Fibroblast of skin of left biceps (primary cell): ENCODE data around the gene FKBP3.
"Not testable (repeated sequence)": the region's sequence is repeated elsewhere in the genome, so short reads cannot be mapped to it uniquely, and the experiment has no call there.

Source experiments
- DNase-seq, 2 experiments: peaks; one replicate each; pipeline ENCODE4 v3.0.0-alpha.2; 2013; ENCODE audit warnings: low read depth in 2 of 2

The FKBP3 gene

DNA sequence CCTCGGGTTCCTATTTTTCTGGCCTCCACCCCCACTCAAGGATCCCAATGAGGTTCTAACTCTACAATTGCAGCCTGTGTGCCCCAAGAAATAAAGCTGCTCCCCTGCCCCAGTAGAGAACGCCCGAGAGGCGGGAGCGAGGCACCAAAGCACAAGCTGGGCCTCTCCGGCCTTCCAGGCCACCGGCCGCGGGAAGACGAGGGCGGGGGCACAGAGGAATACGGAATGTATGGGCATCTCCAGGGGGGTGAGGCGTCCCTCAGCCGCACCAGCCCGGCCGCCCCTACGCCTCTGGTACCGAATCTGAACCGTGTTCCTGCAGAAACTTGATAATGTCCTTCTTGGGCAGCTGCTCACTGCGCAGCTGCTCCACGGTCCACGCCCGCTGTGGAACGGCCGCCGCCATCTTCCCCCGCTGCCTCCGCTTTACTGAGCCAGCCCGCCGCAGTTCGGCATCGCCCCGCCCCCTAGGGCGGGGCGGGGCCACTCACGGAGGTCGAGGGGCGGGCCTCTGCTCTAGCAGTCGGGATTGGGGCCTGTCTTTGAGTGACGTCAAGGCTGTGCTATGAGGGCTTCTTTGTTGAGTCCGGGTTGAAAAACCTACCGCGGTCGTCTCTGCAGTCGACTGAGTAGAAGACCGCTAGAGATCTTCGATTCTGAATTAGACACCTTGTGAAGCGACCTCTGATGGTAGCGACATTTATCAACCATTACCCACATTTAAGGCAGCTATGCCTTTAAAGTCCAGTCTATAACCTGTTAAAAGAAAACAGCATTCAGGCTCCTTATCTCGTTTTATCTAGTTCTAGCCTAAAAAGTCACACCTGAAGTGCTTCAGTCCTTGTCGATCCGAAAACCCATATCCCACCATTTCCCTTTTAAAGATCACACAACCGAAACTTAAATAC lies at the start of gene FKBP3:
FKBP3 (minus strand) TSS at position 431 of the 908 bp plus-strand sequence; CDS start at position 406, 25 bp downstream.
- DNase-seq: peak; percentile 97 to 98

DNA sequence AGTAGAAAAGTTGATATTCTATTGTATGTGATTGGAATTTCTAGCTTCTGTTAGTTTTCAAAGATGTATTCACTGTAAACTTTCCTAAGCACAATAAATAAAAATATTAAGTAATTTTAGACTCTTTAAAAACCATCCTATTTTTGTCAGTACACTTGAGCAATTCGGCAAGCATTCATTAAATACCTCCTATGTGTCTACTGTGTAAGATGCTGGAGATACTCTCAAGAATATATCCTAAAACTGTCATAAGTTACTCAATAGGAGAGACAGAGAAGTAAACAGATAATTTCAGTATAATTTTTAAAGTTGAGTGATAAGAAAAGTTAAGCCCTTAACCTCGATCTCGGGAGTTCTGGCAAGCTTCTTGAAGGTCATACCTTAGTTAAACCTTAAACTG lies 47.5 kb upstream of the FKBP3 start:
- no peak for DNase-seq

DNA sequence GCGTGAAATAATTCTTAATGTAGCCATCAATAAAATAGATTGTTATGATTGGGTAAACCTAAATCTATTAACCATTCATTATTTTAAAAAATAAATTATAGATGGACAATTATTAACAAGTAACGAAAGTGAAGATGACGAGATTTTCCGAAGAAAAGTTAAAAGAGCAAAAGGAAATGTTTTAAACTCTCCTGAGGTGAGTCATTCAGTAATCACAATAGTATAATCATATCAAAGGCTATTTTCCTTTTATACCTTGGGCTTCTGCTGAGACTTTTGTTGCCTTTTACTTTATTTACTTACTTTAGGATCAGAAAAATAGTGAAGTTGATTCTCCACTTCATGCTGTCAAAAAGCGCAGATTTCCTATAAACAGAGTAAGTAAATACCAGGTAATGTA lies 47.0 kb upstream of the FKBP3 start:
- DNase-seq: no peak

- peak; percentile 88 to 92 for DNase-seq
Measured at GRCh38 chr14:45177076-45177475, 42.8 kb upstream of the FKBP3 start.

GRCh38 chr14:45169906-45170305 lies 35.6 kb upstream of the FKBP3 start:
- DNase-seq: no peak

GRCh38 chr14:45156067-45156466 lies 21.8 kb upstream of the FKBP3 start:
- no peak for DNase-seq

DNA sequence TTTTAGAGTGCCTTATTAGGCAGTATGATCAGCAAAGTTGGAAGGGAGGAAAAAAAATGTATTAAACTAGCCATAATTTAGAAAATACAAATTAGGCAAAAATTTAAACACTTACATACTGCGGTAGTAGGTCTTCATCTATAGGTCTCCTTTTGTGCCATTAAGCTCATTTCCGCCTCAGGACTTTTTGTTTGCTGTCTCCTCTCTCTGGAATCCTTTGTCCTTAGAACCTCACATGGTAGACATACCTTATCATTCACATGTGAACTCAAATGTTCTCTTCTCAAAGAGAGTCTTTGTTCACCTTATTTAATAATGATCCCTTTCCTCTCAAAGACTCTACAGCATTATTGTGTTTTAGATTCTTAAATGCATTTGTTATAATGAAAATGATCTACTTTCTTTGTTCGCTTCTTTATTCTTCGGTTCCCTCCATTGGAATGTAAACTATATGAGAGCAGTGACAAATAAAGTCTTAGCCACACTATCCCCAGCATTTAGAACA lies 16.2 kb upstream of the FKBP3 start:
- DNase-seq: no peak

DNA sequence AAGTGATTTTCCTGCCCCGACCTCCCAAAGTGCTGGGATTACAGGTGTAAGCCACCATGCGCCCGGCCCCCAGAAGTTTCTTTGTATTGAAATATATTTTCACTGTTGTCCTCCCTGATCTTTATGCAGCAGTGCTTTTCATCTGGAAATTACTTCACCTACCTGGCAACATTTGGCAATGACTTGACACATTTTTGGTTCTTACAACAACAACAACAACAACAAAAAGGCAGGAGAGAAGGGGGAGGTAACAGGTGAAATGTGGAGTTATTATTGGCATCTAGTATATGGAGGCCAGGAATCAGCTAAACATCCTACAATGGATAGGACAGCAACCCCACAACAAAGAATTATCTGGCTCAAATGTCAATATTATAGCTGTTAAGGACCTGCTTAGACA lies 15.3 kb upstream of the FKBP3 start:
- DNase-seq: no peak

DNA sequence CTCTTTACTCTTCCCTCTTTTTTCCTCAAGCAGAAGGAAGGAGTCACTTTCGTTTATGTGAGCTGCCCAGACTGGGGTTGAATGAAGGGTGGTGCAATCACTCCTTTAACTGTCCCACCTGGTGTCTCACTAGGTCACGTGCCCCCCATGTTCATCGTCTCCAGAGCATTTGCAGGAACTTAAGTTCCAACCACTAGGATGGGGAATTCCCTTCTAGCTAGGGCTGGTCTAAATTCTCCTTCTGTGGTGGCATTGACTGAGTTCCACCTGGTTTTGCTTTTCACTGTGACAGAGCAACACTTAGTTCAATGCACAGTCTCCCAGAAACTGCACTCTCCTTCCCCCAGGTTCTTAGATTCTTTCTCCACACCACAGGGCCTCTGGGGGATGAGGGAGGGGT lies 10.9 kb upstream of the FKBP3 start:
- no peak for DNase-seq

- no peak for DNase-seq
Measured at GRCh38 chr14:45144658-45145057, 10.4 kb upstream of the FKBP3 start.

DNA sequence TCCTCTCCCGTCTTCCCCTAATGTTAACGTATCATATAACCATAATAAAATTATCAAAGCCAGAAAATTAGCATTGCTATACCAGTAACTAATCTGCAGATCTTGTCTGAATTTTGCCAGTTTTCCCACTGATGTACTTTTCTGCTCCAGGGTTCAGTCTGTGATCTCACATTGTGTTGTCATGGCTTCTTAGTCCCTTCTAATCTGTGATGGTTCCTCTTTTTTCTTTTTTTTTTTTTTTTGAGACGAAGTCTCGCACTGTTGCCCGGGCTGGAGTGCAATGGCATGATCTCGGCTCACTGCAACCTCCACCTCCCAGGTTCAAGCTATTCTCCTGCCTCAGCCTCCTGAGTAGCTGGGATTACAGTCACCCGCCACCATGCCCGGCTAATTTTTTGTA lies 7.8 kb upstream of the FKBP3 start:
- DNase-seq: not testable (repeated sequence)

- no peak for DNase-seq
Measured at GRCh38 chr14:45140661-45141187, 6.4 kb upstream of the FKBP3 start.

DNA sequence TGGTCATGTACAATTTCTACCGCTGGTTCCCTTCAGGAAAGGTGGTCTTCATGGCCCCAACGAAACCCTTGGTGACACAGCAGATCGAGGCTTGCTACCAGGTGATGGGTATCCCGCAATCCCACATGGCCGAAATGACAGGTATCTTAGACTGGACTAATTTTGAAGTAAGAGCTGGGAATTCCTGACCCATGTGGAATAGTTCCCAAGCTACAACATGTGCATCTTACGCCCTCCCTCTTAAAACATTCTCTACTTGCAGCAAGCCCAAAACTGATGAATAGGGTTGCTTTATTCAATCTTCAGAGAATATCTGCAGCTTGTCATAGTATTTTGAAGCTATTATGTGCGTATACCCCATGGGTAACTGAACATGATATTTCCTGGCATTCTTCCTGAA lies 2.1 kb upstream of the FKBP3 start:
- DNase-seq: no peak

DNA sequence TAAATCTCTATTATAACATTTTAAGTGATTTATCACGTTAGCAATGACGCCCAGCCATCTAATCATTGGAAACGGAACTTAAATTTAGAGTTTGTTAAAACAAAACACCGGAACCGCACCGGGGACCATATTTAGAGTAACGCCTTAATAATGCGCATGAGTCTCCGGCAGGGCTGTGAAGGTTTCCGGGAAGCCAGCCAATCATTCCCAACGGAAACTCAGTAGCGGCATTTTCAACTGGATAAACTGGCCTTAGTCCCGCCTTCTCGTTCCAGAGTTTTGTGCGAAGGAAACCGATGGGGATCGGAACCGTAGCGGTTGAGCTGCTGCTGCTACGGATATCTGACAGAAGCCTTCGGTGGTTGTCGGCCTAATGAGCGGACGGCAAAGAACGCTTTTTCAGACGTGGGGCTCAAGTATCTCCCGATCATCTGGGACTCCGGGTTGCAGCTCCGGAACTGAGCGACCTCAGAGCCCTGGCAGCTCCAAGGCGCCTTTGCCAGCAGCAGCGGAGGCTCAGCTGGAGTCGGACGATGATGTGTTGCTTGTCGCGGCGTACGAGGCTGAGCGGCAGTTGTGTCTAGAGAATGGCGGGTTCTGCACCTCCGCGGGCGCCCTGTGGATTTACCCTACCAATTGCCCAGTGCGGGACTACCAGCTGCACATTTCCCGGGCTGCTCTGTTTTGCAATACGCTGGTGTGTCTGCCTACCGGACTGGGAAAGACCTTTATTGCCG lies 1.5 kb upstream of the FKBP3 start, which contains the start of gene FANCM:
FANCM (plus strand) TSS at position 272 of the 737 bp plus-strand sequence; CDS start at position 374, 102 bp downstream.
- peak; percentile 95 to 96 for DNase-seq

DNA sequence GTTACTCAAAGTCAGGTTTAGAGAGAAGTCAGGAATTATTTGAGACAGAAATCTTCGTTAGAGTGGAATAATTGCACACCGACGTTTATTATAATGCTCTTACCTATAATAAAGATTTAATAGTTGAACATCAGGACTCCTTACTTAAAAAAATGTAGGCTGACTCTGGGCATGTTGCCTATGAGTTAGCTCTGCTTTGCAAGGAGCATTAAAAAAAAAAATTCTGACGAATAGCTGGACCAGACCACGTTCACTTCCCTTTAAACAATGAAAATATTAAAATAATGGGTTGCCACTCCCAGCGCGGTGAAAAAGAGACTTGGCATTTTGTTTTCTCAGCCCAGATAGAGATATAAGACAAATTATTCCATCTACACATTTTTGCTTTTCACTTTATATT lies 875 bp upstream of the FKBP3 start:
- DNase-seq: no peak

GRCh38 chr14:45133683-45134050 lies 614 bp downstream of the FKBP3 start:
- DNase-seq: no peak

DNA sequence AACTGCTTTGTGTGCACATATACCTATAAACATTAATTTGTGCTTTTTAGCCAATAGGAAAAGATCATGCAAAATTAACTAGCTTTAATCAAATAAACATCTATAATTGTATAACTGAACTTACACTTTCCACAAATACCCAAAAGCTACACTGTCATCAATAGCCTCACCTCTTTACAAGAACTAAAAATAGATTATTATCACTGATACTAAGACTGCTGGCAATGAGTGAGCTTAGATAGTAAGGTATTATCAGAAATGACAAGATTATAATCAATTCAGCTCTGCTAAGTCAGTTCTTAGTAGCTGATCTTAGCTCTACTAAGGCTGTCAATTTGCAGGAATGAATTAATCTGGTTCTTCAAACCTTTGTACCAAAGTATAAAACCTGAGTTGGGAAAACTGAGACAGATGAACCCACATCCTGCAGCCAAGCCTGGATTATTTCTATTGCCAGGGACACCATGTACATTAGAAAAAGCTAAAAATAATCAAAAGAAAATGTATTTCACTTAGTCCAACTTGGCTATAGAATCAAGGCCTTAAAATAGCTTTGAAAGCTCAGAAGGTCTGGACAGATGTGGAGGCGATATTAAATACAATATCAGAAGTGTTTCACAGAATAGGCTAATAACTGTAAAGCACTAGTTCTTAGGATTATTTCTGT lies 5.2 kb downstream of the FKBP3 start:
- no peak for DNase-seq

DNA sequence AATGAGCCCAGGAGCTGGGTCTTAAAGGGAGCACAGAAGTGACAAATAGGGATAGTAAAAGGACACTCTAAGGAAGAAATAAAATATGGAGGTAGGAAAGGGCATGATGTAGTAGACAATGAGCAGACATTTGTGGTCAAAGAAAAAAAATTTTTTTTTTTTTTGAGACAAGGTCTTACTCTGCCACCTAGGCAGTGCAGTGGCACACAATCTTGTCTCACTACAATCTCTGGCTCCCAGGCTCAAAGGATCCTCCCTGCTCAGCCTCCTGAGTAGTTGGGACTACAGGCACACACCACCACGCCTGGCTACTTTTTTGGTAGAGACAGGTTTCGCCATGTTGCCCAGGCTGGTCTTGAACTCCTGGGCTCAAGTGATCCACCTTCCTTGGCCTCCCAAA lies 8.5 kb downstream of the FKBP3 start:
- DNase-seq: no peak

- DNase-seq: no peak
Measured at GRCh38 chr14:45123271-45123670, 11.0 kb downstream of the FKBP3 start.

DNA sequence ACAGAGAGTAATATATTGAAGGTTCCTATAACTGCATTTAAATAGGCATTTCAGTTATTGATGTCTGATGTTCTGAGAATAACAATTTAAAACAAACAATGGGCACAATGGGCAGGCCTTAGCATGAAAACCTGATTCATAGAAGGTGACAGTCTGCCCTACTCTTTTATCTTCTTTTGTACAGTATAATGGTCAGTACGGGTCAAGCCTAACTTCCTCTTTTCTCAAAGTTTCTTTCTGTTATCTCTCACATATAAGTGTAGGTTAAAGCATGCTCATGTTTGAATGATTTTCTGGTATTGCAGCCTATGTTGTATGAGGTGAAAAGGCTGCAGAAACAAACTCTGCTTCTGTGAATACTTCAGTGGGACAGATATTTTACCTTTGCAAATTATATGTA lies 14.2 kb downstream of the FKBP3 start:
- DNase-seq: no peak

- DNase-seq: no peak
Measured at GRCh38 chr14:45118594-45118993, 15.7 kb downstream of the FKBP3 start.

DNA sequence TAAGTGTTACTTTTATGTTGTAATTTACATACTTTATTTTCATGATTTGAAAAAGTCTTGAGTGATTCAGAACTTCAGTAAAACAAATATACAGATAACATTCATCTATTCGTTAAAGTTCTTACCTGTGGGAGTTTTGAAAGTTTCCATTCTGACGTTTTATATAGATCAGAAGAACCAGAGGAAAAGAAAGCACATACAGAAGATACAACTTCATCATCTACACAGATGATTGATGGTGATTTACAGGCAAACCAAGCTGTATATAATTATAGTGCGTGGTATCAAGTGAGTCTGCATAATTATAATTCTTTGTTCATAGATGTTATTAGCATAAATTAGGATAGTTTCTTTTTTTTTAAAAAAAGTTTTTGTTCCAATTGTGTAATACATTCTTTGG lies 20.0 kb downstream of the FKBP3 start:
- no peak for DNase-seq
